ENCODE data around the gene MUCL3.
"Not testable (repeated sequence)": the region's sequence is repeated elsewhere in the genome, so short reads cannot be mapped to it uniquely, and the experiment has no call there.

Gene MUCL3

GRCh38 chr6:30940361-30940986 lies at the start of gene MUCL3:
Gene MUCL3, plus strand, starts transcription at chr6:30940973. Its CDS starts 27 bp downstream, at chr6:30941000.
- DNase-seq (ENCODE audit: low read depth in 2 of 2) = no peak

- no peak for DNase-seq (ENCODE audit: low read depth in 2 of 2)
Measured at GRCh38 chr6:30891450-30891723, 49.4 kb upstream of the MUCL3 start.

GRCh38 chr6:30891816-30892538 lies 48.8 kb upstream of the MUCL3 start:
- DNase-seq (ENCODE audit: low read depth in 2 of 2) = no peak

GRCh38 chr6:30893001-30893591 lies 47.7 kb upstream of the MUCL3 start:
- no peak for DNase-seq (ENCODE audit: low read depth in 2 of 2)

GRCh38 chr6:30893666-30894065 lies 47.1 kb upstream of the MUCL3 start:
- DNase-seq (ENCODE audit: low read depth in 2 of 2) = no peak

GRCh38 chr6:30894381-30894780 lies 46.4 kb upstream of the MUCL3 start:
- DNase-seq (ENCODE audit: low read depth in 2 of 2) = no peak

- no peak for DNase-seq (ENCODE audit: low read depth in 2 of 2)
Measured at GRCh38 chr6:30894935-30895334, 45.8 kb upstream of the MUCL3 start.

GRCh38 chr6:30895343-30895742 lies 45.4 kb upstream of the MUCL3 start:
- no peak for DNase-seq (ENCODE audit: low read depth in 2 of 2)

- no peak for DNase-seq (ENCODE audit: low read depth in 2 of 2)
Measured at GRCh38 chr6:30896541-30896940, 44.2 kb upstream of the MUCL3 start.

- DNase-seq (ENCODE audit: low read depth in 2 of 2) = no peak
Measured at GRCh38 chr6:30897882-30898281, 42.9 kb upstream of the MUCL3 start.

- DNase-seq (ENCODE audit: low read depth in 2 of 2) = no peak
Measured at GRCh38 chr6:30898750-30899360, 41.9 kb upstream of the MUCL3 start.

- no peak for DNase-seq (ENCODE audit: low read depth in 2 of 2)
Measured at GRCh38 chr6:30900863-30901417, 39.8 kb upstream of the MUCL3 start.

- no peak for DNase-seq (ENCODE audit: low read depth in 2 of 2)
Measured at GRCh38 chr6:30901436-30901835, 39.3 kb upstream of the MUCL3 start.

GRCh38 chr6:30902196-30902595 lies 38.6 kb upstream of the MUCL3 start:
- not testable (repeated sequence) for DNase-seq (ENCODE audit: low read depth in 2 of 2)

GRCh38 chr6:30902709-30903108 lies 38.1 kb upstream of the MUCL3 start:
- no peak for DNase-seq (ENCODE audit: low read depth in 2 of 2)

- DNase-seq (ENCODE audit: low read depth in 2 of 2) = no peak
Measured at GRCh38 chr6:30903236-30903635, 37.5 kb upstream of the MUCL3 start.

- not testable (repeated sequence) for DNase-seq (ENCODE audit: low read depth in 2 of 2)
Measured at GRCh38 chr6:30907290-30907757, 33.4 kb upstream of the MUCL3 start.

- peak; percentile 86 to 89 for DNase-seq (ENCODE audit: low read depth in 2 of 2)
Measured at GRCh38 chr6:30907758-30908591, 32.8 kb upstream of the MUCL3 start, which contains the start of gene GTF2H4. Gene GTF2H4, plus strand, starts transcription at chr6:30908207.

- DNase-seq (ENCODE audit: low read depth in 2 of 2) = no peak
Measured at GRCh38 chr6:30908700-30909099, 32.1 kb upstream of the MUCL3 start.

- not testable (repeated sequence) for DNase-seq (ENCODE audit: low read depth in 2 of 2)
Measured at GRCh38 chr6:30910473-30910872, 30.3 kb upstream of the MUCL3 start.

- DNase-seq (ENCODE audit: low read depth in 2 of 2) = no peak
Measured at GRCh38 chr6:30912746-30913520, 27.8 kb upstream of the MUCL3 start.
